H9 (cell line): ENCODE results near the gene PIEZO2. TPM values are rescaled to one million over a fixed set of nuclear protein-coding genes. Genes with fewer than 3 reads are reported as not detected.

ENCODE experiments used
- DNase-seq: peaks from one replicate; pipeline ENCODE4 v3.0.0-alpha.2; 2017
- H2AFZ ChIP-seq: one replicate; pipeline ENCODE4 v1.6.1; 2013; ENCODE audit warnings: mild to moderate bottlenecking, low read length, control low read depth, moderate library complexity
- H2AK5ac ChIP-seq: 2 replicates; pipeline ENCODE4 v1.6.1; 2013; ENCODE audit warnings: low read length, control low read depth, mixed read lengths; ENCODE audit not compliant: insufficient read length
- H2BK120ac ChIP-seq: one replicate; pipeline ENCODE4 v1.6.1; 2013; ENCODE audit warnings: low read depth, mild to moderate bottlenecking, low read length, control low read depth, inconsistent platforms; ENCODE audit not compliant: poor library complexity, severe bottlenecking
- H2BK12ac ChIP-seq: 2 replicates; pipeline ENCODE4 v1.6.1; 2013; ENCODE audit warnings: low read length, control low read depth, mixed read lengths, low read depth; ENCODE audit not compliant: insufficient read length
- H2BK15ac ChIP-seq: 2 replicates; pipeline ENCODE4 v1.6.1; 2013; ENCODE audit warnings: low read depth, low read length, control low read depth
- H2BK20ac ChIP-seq: one replicate; pipeline ENCODE4 v1.6.1; 2013; ENCODE audit warnings: low read depth, mild to moderate bottlenecking, low read length, control low read depth, inconsistent platforms; ENCODE audit not compliant: poor library complexity, severe bottlenecking
- H2BK5ac ChIP-seq: 2 replicates; pipeline ENCODE4 v1.6.1; 2013; ENCODE audit warnings: low read length, control low read depth, mixed read lengths; ENCODE audit not compliant: insufficient read length
- H3K14ac ChIP-seq: 2 replicates; pipeline ENCODE4 v1.6.1; 2013; ENCODE audit warnings: low read length, control low read depth; ENCODE audit not compliant: insufficient read depth
- H3K18ac ChIP-seq: 2 replicates; pipeline ENCODE4 v1.6.1; 2013; ENCODE audit warnings: low read depth, mild to moderate bottlenecking, mixed read lengths, low read length, control low read depth; ENCODE audit not compliant: insufficient read length
- H3K23ac ChIP-seq: 2 replicates; pipeline ENCODE4 v1.6.1; 2013; ENCODE audit warnings: low read length, control low read depth, mixed read lengths, low read depth; ENCODE audit not compliant: insufficient read length
- H3K23me2 ChIP-seq: 2 replicates; pipeline ENCODE4 v1.6.1; 2013; ENCODE audit warnings: low read depth, mild to moderate bottlenecking, mixed read lengths, low read length, control low read depth; ENCODE audit not compliant: insufficient read length, poor library complexity, severe bottlenecking
- H3K27ac ChIP-seq: 2 replicates; pipeline ENCODE4 v1.5.1; 2013; ENCODE audit warnings: low read length, control low read depth, mixed read lengths, low read depth; ENCODE audit not compliant: insufficient read length
- H3K27me3 ChIP-seq: 2 replicates; pipeline ENCODE4 v1.6.1; 2013; ENCODE audit warnings: low read length, control low read depth, inconsistent platforms; ENCODE audit not compliant: insufficient read depth
- H3K4ac ChIP-seq: 2 replicates; pipeline ENCODE4 v1.6.1; 2013; ENCODE audit warnings: low read depth, mild to moderate bottlenecking, control low read depth, inconsistent platforms, low read length, moderate library complexity
- H3K4me1 ChIP-seq: 2 replicates; pipeline ENCODE4 v1.6.1; 2013; ENCODE audit warnings: low read length, control low read depth, inconsistent platforms; ENCODE audit not compliant: insufficient read depth
- H3K4me2 ChIP-seq: 2 replicates; pipeline ENCODE4 v1.6.1; 2013; ENCODE audit warnings: low read length, control low read depth, mixed read lengths; ENCODE audit not compliant: insufficient read length, insufficient read depth
- H3K56ac ChIP-seq: 2 replicates; pipeline ENCODE4 v1.6.1; 2013; ENCODE audit warnings: low read depth, mild to moderate bottlenecking, mixed read lengths, low read length, control low read depth; ENCODE audit not compliant: insufficient read length
- H3K79me1 ChIP-seq: 2 replicates; pipeline ENCODE4 v1.6.1; 2013; ENCODE audit warnings: low read depth, mild to moderate bottlenecking, moderate library complexity, low read length, control low read depth, inconsistent platforms; ENCODE audit not compliant: insufficient read depth, poor library complexity, severe bottlenecking
- H3K79me2 ChIP-seq: 2 replicates; pipeline ENCODE4 v1.6.1; 2013; ENCODE audit warnings: low read length, control low read depth, inconsistent platforms; ENCODE audit not compliant: insufficient read depth
- H3K9ac ChIP-seq: 2 replicates; pipeline ENCODE4 v1.6.1; 2013; ENCODE audit warnings: low read length, control low read depth, mixed read lengths; ENCODE audit not compliant: insufficient read length; ENCODE audit errors: extremely low read depth
- H3K9me3 ChIP-seq: one replicate; pipeline ENCODE4 v1.6.1; 2013; ENCODE audit warnings: low read depth, low read length, inconsistent platforms; ENCODE audit not compliant: control insufficient read depth
- H3T11ph ChIP-seq: one replicate; pipeline ENCODE4 v1.6.1; 2013; ENCODE audit warnings: mild to moderate bottlenecking, low read length, control low read depth, inconsistent platforms
- H4K20me1 ChIP-seq: one replicate; pipeline ENCODE4 v1.6.1; 2013; ENCODE audit not compliant: control insufficient read depth, insufficient read length, insufficient read depth
- H4K5ac ChIP-seq: 2 replicates; pipeline ENCODE4 v1.6.1; 2013; ENCODE audit warnings: low read depth, mild to moderate bottlenecking, mixed read lengths, low read length, control low read depth; ENCODE audit not compliant: insufficient read length
- H4K8ac ChIP-seq: replicated peaks from 2 replicates; pipeline ENCODE4 v1.6.1; 2013; ENCODE audit warnings: low read length, control low read depth, mixed read lengths, low read depth; ENCODE audit not compliant: insufficient read length
- H4K91ac ChIP-seq: 2 replicates; pipeline ENCODE4 v1.6.1; 2013; ENCODE audit warnings: low read depth, mild to moderate bottlenecking, moderate library complexity, mixed read lengths, low read length, control low read depth; ENCODE audit not compliant: insufficient read length
- H3K27ac Mint-ChIP-seq, 3 experiments: 2 replicates in 2 of 3; 3 replicates in 1 of 3; pipeline ENCODE4 v1.8.0; 2020 to 2021; ENCODE audit warnings: mixed read lengths in 3 of 3, mild to moderate bottlenecking in 1 of 3, moderate library complexity in 1 of 3
- H3K27me3 Mint-ChIP-seq: 2 replicates; pipeline ENCODE4 v1.8.0; 2021; ENCODE audit warnings: low read depth, mild to moderate bottlenecking, moderate library complexity, mixed read lengths
- H3K36me3 Mint-ChIP-seq, 3 experiments: 2 replicates in 2 of 3; 3 replicates in 1 of 3; pipeline ENCODE4 v1.8.0; 2020 to 2021; ENCODE audit warnings: low read depth in 3 of 3, mixed read lengths in 3 of 3; ENCODE audit not compliant: insufficient read depth in 1 of 3
- H3K4me1 Mint-ChIP-seq, 2 experiments: 2 replicates each; pipeline ENCODE4 v1.8.0; 2020; ENCODE audit warnings: mixed read lengths in 2 of 2
- H3K4me3 Mint-ChIP-seq, 2 experiments: 2 replicates in 1 of 2; 3 replicates in 1 of 2; pipeline ENCODE4 v1.8.0; 2020 to 2021; ENCODE audit warnings: mild to moderate bottlenecking in 2 of 2, mixed read lengths in 2 of 2, moderate library complexity in 1 of 2
- H3K9me3 Mint-ChIP-seq, 2 experiments: 2 replicates in 1 of 2; 3 replicates in 1 of 2; pipeline ENCODE4 v1.8.0; 2020; ENCODE audit warnings: mild to moderate bottlenecking in 2 of 2, mixed read lengths in 2 of 2, moderate library complexity in 1 of 2
- WGBS: extraction: QIAGEN DNeasy Blood & Tissue Kit; methylation state at CpG from one replicate; pipeline ENCODE4 v1.1.7; 2013; ENCODE audit warnings: missing lambda C conversion rate, low lambda C conversion rate, mixed read lengths; ENCODE audit not compliant: insufficient read length; ENCODE audit errors: extremely low coverage; 5-methylcytosine and 5-hydroxymethylcytosine counted together
- total RNA-seq: library from RNA; stranded (reverse); gene quantifications from 2 replicates; pipeline ENCODE4 v1.2.1, GENCODE V29; 2021
- TF ChIP-seq, protein P1 (sequence below): fragments of 200-600 bp; sonication (generic); conservative IDR thresholded peaks from 3 replicates; pipeline ENCODE4 v1.8.0; 2021; ENCODE audit warnings: antibody characterized with exemption, mild to moderate bottlenecking

The PIEZO2 gene
- total RNA-seq, 1 experiment from 2014 or later: 3.9 TPM

- Mint-ChIP-seq H3K36me3 (peaks cover 0 to 7% (median 0%) of the 10 kb centered on the region in 3 experiments; a peak in 3 of 7 replicates), H3K4me3 (no peak overlapping the region)
- 100% methylated on average over 1 of the region's 1 CpG for WGBS
Measured at GRCh38 chr18:10755855-10756254, 393.5 kb downstream of the PIEZO2 start.

More at GRCh38 chr18:10755855-10756254, 393.5 kb downstream of the PIEZO2 start:
- H3K23ac ChIP-seq: no peak overlapping the region
- no peak overlapping the region for H3K27ac ChIP-seq
- H3K14ac ChIP-seq: no peak overlapping the region
- H3K79me2 ChIP-seq: no peaks in the 10 kb centered on the region
- no peak for DNase-seq
- no peaks in the 10 kb centered on the region for H3K4me1 ChIP-seq
- H3K23me2 ChIP-seq: no peaks in the 10 kb centered on the region
- H4K20me1 ChIP-seq: no peaks in the 10 kb centered on the region
- no peak overlapping the region for H2BK120ac ChIP-seq
- H3K27me3 Mint-ChIP-seq: no peaks in the 10 kb centered on the region
- H2BK12ac ChIP-seq: no peak overlapping the region
- H3K27ac Mint-ChIP-seq: no peak overlapping the region
- TF ChIP-seq, protein P1, sequence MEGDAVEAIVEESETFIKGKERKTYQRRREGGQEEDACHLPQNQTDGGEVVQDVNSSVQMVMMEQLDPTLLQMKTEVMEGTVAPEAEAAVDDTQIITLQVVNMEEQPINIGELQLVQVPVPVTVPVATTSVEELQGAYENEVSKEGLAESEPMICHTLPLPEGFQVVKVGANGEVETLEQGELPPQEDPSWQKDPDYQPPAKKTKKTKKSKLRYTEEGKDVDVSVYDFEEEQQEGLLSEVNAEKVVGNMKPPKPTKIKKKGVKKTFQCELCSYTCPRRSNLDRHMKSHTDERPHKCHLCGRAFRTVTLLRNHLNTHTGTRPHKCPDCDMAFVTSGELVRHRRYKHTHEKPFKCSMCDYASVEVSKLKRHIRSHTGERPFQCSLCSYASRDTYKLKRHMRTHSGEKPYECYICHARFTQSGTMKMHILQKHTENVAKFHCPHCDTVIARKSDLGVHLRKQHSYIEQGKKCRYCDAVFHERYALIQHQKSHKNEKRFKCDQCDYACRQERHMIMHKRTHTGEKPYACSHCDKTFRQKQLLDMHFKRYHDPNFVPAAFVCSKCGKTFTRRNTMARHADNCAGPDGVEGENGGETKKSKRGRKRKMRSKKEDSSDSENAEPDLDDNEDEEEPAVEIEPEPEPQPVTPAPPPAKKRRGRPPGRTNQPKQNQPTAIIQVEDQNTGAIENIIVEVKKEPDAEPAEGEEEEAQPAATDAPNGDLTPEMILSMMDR: no peak
- peaks cover 0 to 5% of the 10 kb centered on the region in 2 experiments; a peak in 2 of 4 replicates for H3K4me1 Mint-ChIP-seq
- no peak overlapping the region for H3K4ac ChIP-seq
- no peak overlapping the region for H3T11ph ChIP-seq
- no peak overlapping the region for H3K4me2 ChIP-seq
- no peak overlapping the region for H2AFZ ChIP-seq
- H3K9me3 Mint-ChIP-seq: no peaks in the 10 kb centered on the region
- H2AK5ac ChIP-seq: no peak overlapping the region
- no peak overlapping the region for H2BK15ac ChIP-seq
- H3K79me1 ChIP-seq: no peaks in the 10 kb centered on the region
- H4K5ac ChIP-seq: no peak overlapping the region
- no peak overlapping the region for H3K18ac ChIP-seq
- H4K8ac ChIP-seq: no peak overlapping the region
- no peak overlapping the region for H3K9ac ChIP-seq
- H4K91ac ChIP-seq: no peak overlapping the region
- no peak overlapping the region for H3K56ac ChIP-seq
- no peak overlapping the region for H2BK5ac ChIP-seq
- H3K27me3 ChIP-seq: no peaks in the 10 kb centered on the region
- H3K9me3 ChIP-seq: no peaks in the 10 kb centered on the region
- H2BK20ac ChIP-seq: no peak overlapping the region
